H9 (cell line): Measurements from ENCODE around the gene SLC38A1. TPM values are rescaled to one million over a fixed set of nuclear protein-coding genes. Genes with fewer than 3 reads are reported as not detected.

Experiments used
- DNase-seq: peaks from one replicate; pipeline ENCODE4 v3.0.0-alpha.2; 2017
- H2AFZ ChIP-seq: one replicate; pipeline ENCODE4 v1.6.1; 2013; ENCODE audit warnings: mild to moderate bottlenecking, low read length, control low read depth, moderate library complexity
- H2AK5ac ChIP-seq: 2 replicates; pipeline ENCODE4 v1.6.1; 2013; ENCODE audit warnings: low read length, control low read depth, mixed read lengths; ENCODE audit not compliant: insufficient read length
- H2BK120ac ChIP-seq: one replicate; pipeline ENCODE4 v1.6.1; 2013; ENCODE audit warnings: low read depth, mild to moderate bottlenecking, low read length, control low read depth, inconsistent platforms; ENCODE audit not compliant: poor library complexity, severe bottlenecking
- H2BK12ac ChIP-seq: 2 replicates; pipeline ENCODE4 v1.6.1; 2013; ENCODE audit warnings: low read length, control low read depth, mixed read lengths, low read depth; ENCODE audit not compliant: insufficient read length
- H2BK15ac ChIP-seq: 2 replicates; pipeline ENCODE4 v1.6.1; 2013; ENCODE audit warnings: low read depth, low read length, control low read depth
- H2BK20ac ChIP-seq: one replicate; pipeline ENCODE4 v1.6.1; 2013; ENCODE audit warnings: low read depth, mild to moderate bottlenecking, low read length, control low read depth, inconsistent platforms; ENCODE audit not compliant: poor library complexity, severe bottlenecking
- H2BK5ac ChIP-seq: 2 replicates; pipeline ENCODE4 v1.6.1; 2013; ENCODE audit warnings: low read length, control low read depth, mixed read lengths; ENCODE audit not compliant: insufficient read length
- H3K14ac ChIP-seq: 2 replicates; pipeline ENCODE4 v1.6.1; 2013; ENCODE audit warnings: low read length, control low read depth; ENCODE audit not compliant: insufficient read depth
- H3K18ac ChIP-seq: 2 replicates; pipeline ENCODE4 v1.6.1; 2013; ENCODE audit warnings: low read depth, mild to moderate bottlenecking, mixed read lengths, low read length, control low read depth; ENCODE audit not compliant: insufficient read length
- H3K23ac ChIP-seq: 2 replicates; pipeline ENCODE4 v1.6.1; 2013; ENCODE audit warnings: low read length, control low read depth, mixed read lengths, low read depth; ENCODE audit not compliant: insufficient read length
- H3K23me2 ChIP-seq: 2 replicates; pipeline ENCODE4 v1.6.1; 2013; ENCODE audit warnings: low read depth, mild to moderate bottlenecking, mixed read lengths, low read length, control low read depth; ENCODE audit not compliant: insufficient read length, poor library complexity, severe bottlenecking
- H3K27ac ChIP-seq: 2 replicates; pipeline ENCODE4 v1.5.1; 2013; ENCODE audit warnings: low read length, control low read depth, mixed read lengths, low read depth; ENCODE audit not compliant: insufficient read length
- H3K27me3 ChIP-seq: 2 replicates; pipeline ENCODE4 v1.6.1; 2013; ENCODE audit warnings: low read length, control low read depth, inconsistent platforms; ENCODE audit not compliant: insufficient read depth
- H3K4ac ChIP-seq: 2 replicates; pipeline ENCODE4 v1.6.1; 2013; ENCODE audit warnings: low read depth, mild to moderate bottlenecking, control low read depth, inconsistent platforms, low read length, moderate library complexity
- H3K4me1 ChIP-seq: 2 replicates; pipeline ENCODE4 v1.6.1; 2013; ENCODE audit warnings: low read length, control low read depth, inconsistent platforms; ENCODE audit not compliant: insufficient read depth
- H3K4me2 ChIP-seq: 2 replicates; pipeline ENCODE4 v1.6.1; 2013; ENCODE audit warnings: low read length, control low read depth, mixed read lengths; ENCODE audit not compliant: insufficient read length, insufficient read depth
- H3K56ac ChIP-seq: 2 replicates; pipeline ENCODE4 v1.6.1; 2013; ENCODE audit warnings: low read depth, mild to moderate bottlenecking, mixed read lengths, low read length, control low read depth; ENCODE audit not compliant: insufficient read length
- H3K79me1 ChIP-seq: 2 replicates; pipeline ENCODE4 v1.6.1; 2013; ENCODE audit warnings: low read depth, mild to moderate bottlenecking, moderate library complexity, low read length, control low read depth, inconsistent platforms; ENCODE audit not compliant: insufficient read depth, poor library complexity, severe bottlenecking
- H3K79me2 ChIP-seq: 2 replicates; pipeline ENCODE4 v1.6.1; 2013; ENCODE audit warnings: low read length, control low read depth, inconsistent platforms; ENCODE audit not compliant: insufficient read depth
- H3K9ac ChIP-seq: 2 replicates; pipeline ENCODE4 v1.6.1; 2013; ENCODE audit warnings: low read length, control low read depth, mixed read lengths; ENCODE audit not compliant: insufficient read length; ENCODE audit errors: extremely low read depth
- H3K9me3 ChIP-seq: one replicate; pipeline ENCODE4 v1.6.1; 2013; ENCODE audit warnings: low read depth, low read length, inconsistent platforms; ENCODE audit not compliant: control insufficient read depth
- H3T11ph ChIP-seq: one replicate; pipeline ENCODE4 v1.6.1; 2013; ENCODE audit warnings: mild to moderate bottlenecking, low read length, control low read depth, inconsistent platforms
- H4K20me1 ChIP-seq: one replicate; pipeline ENCODE4 v1.6.1; 2013; ENCODE audit not compliant: control insufficient read depth, insufficient read length, insufficient read depth
- H4K5ac ChIP-seq: 2 replicates; pipeline ENCODE4 v1.6.1; 2013; ENCODE audit warnings: low read depth, mild to moderate bottlenecking, mixed read lengths, low read length, control low read depth; ENCODE audit not compliant: insufficient read length
- H4K8ac ChIP-seq: replicated peaks from 2 replicates; pipeline ENCODE4 v1.6.1; 2013; ENCODE audit warnings: low read length, control low read depth, mixed read lengths, low read depth; ENCODE audit not compliant: insufficient read length
- H4K91ac ChIP-seq: 2 replicates; pipeline ENCODE4 v1.6.1; 2013; ENCODE audit warnings: low read depth, mild to moderate bottlenecking, moderate library complexity, mixed read lengths, low read length, control low read depth; ENCODE audit not compliant: insufficient read length
- H3K27ac Mint-ChIP-seq, 3 experiments: 2 replicates in 2 of 3; 3 replicates in 1 of 3; pipeline ENCODE4 v1.8.0; 2020 to 2021; ENCODE audit warnings: mixed read lengths in 3 of 3, mild to moderate bottlenecking in 1 of 3, moderate library complexity in 1 of 3
- H3K27me3 Mint-ChIP-seq: 2 replicates; pipeline ENCODE4 v1.8.0; 2021; ENCODE audit warnings: low read depth, mild to moderate bottlenecking, moderate library complexity, mixed read lengths
- H3K36me3 Mint-ChIP-seq, 3 experiments: 2 replicates in 2 of 3; 3 replicates in 1 of 3; pipeline ENCODE4 v1.8.0; 2020 to 2021; ENCODE audit warnings: low read depth in 3 of 3, mixed read lengths in 3 of 3; ENCODE audit not compliant: insufficient read depth in 1 of 3
- H3K4me1 Mint-ChIP-seq, 2 experiments: 2 replicates each; pipeline ENCODE4 v1.8.0; 2020; ENCODE audit warnings: mixed read lengths in 2 of 2
- H3K4me3 Mint-ChIP-seq, 2 experiments: 2 replicates in 1 of 2; 3 replicates in 1 of 2; pipeline ENCODE4 v1.8.0; 2020 to 2021; ENCODE audit warnings: mild to moderate bottlenecking in 2 of 2, mixed read lengths in 2 of 2, moderate library complexity in 1 of 2
- H3K9me3 Mint-ChIP-seq, 2 experiments: 2 replicates in 1 of 2; 3 replicates in 1 of 2; pipeline ENCODE4 v1.8.0; 2020; ENCODE audit warnings: mild to moderate bottlenecking in 2 of 2, mixed read lengths in 2 of 2, moderate library complexity in 1 of 2
- CTCF ChIP-seq: fragments of 200-600 bp; sonication (generic); conservative IDR thresholded peaks from 3 replicates; pipeline ENCODE4 v1.8.0; 2021; ENCODE audit warnings: antibody characterized with exemption, mild to moderate bottlenecking
- WGBS: extraction: QIAGEN DNeasy Blood & Tissue Kit; methylation state at CpG from one replicate; pipeline ENCODE4 v1.1.7; 2013; ENCODE audit warnings: missing lambda C conversion rate, low lambda C conversion rate, mixed read lengths; ENCODE audit not compliant: insufficient read length; ENCODE audit errors: extremely low coverage; 5-methylcytosine and 5-hydroxymethylcytosine counted together
- total RNA-seq: library from RNA; stranded (reverse); gene quantifications from 2 replicates; pipeline ENCODE4 v1.2.1, GENCODE V29; 2021

Gene SLC38A1
- total RNA-seq, 1 experiment from 2014 or later: 216 TPM

- TF ChIP-seq CTCF: no peak
- Histone ChIP-seq H4K20me1 (no peaks in the 10 kb centered on the region), H3K79me1 (no peaks in the 10 kb centered on the region), H3K23me2 (no peaks in the 10 kb centered on the region), H2AK5ac (no peak overlapping the region), H3K56ac (no peak overlapping the region), H3K79me2 (no peaks in the 10 kb centered on the region), H3K27ac (no peak overlapping the region), H3K4me2 (no peak overlapping the region), H2BK15ac (no peak overlapping the region), H3K23ac (no peak overlapping the region), H4K5ac (no peak overlapping the region), H3K14ac (no peak overlapping the region), H3K9ac (no peak overlapping the region), H4K91ac (no peak overlapping the region), H3K27me3 (no peaks in the 10 kb centered on the region), H4K8ac (no peak overlapping the region), H3K18ac (no peak overlapping the region), H3T11ph (no peak overlapping the region), H2BK12ac (no peak overlapping the region), H2AFZ (no peak overlapping the region), H2BK20ac (no peak overlapping the region), H3K4ac (no peak overlapping the region), H2BK5ac (no peak overlapping the region), H3K4me1 (no peaks in the 10 kb centered on the region), H2BK120ac (no peak overlapping the region), H3K9me3 (no peaks in the 10 kb centered on the region)
- no peaks in the 10 kb centered on the region for H3K9me3 Mint-ChIP-seq
- no CpG with 5 or more reads among the region's 3 CpGs for WGBS
- H3K4me1 Mint-ChIP-seq: peaks cover 6 to 8% of the 10 kb centered on the region in 2 experiments; a peak in 3 of 4 replicates
- no peak for DNase-seq
- H3K27ac Mint-ChIP-seq: no peak overlapping the region
- no peaks in the 10 kb centered on the region for H3K36me3 Mint-ChIP-seq
- H3K4me3 Mint-ChIP-seq: no peak overlapping the region
- H3K27me3 Mint-ChIP-seq: no peaks in the 10 kb centered on the region
Observed at GRCh38 chr12:46147144-46147543, 121.7 kb downstream of the SLC38A1 start.
